ENCODE data around the gene TTLL12. TPM values are rescaled to one million over a fixed set of nuclear protein-coding genes. Genes with fewer than 3 reads are reported as not detected.

Gene TTLL12
- total RNA-seq, 1 experiment from 2014 or later: 46.4 TPM

DNA sequence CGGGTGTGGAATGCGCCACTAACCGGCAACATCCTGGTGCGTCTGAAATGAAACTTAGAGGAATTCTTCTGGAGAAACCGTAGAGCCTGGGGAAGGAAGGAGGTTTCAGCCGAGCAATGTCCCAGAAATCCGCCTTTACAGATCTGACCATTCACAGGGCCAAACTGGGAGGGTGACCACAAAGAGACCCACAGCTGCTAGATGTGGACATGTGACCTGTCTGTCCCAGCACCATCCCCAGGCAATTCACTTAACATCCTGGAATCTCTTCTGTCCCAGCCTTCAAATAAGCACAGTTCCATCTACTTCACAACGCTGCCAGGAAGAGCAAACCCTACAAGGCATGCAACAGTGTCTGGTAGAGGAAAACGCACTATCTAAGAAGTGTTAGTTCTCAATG lies 53.5 kb downstream of the TTLL12 start:
- no peaks in the 10 kb centered on the region for H3K9me3 Mint-ChIP-seq (ENCODE audit: unreplicated experiment)
- H3K36me3 Mint-ChIP-seq (ENCODE audit: insufficient read depth, unreplicated experiment): peaks cover 71% of the 10 kb centered on the region
- ChIA-PET POLR2A (no interaction called here), CTCF (no interaction called here)
- no peak for DNase-seq
- no peaks in the 10 kb centered on the region for H3K27me3 Mint-ChIP-seq (ENCODE audit: insufficient read depth, unreplicated experiment)
- Histone ChIP-seq H3K4me1 (peaks cover 14% of the 10 kb centered on the region), H3K36me3 (ENCODE audit: control insufficient read depth, insufficient read depth, low read length) (peaks cover 1% of the 10 kb centered on the region; the same call in 1 of the 2 replicates), H3K4me3 (ENCODE audit: low read depth, low read length) (no peak overlapping the region), H3K27me3 (replicated peaks; ENCODE audit: control insufficient read depth, insufficient read depth, low read length) (no peaks in the 10 kb centered on the region), H3K9me3 (no peaks in the 10 kb centered on the region)
- H3K4me1 Mint-ChIP-seq (ENCODE audit: low read depth, unreplicated experiment): peaks cover 7% of the 10 kb centered on the region
- no peak overlapping the region for H3K4me3 Mint-ChIP-seq (ENCODE audit: unreplicated experiment)
- no peak for TF ChIP-seq CTCF (IDR thresholded peaks at IDR 0.05; ENCODE audit: insufficient read depth in 1 of 2, low read depth in 1 of 2, low read length in 1 of 2, severe bottlenecking in 1 of 2, unreplicated experiment in 1 of 2)
- H3K27ac Mint-ChIP-seq (ENCODE audit: unreplicated experiment): no peak overlapping the region
- intact Hi-C loops (cut with micrococcal nuclease; ENCODE audit: unreplicated experiment): no loop called here
- no TSS peak for BruUV-seq (replicated peaks)

GRCh38 chr22:43131773-43132501 lies 55.0 kb downstream of the TTLL12 start:
- Histone ChIP-seq H3K36me3 (ENCODE audit: control insufficient read depth, insufficient read depth, low read length) (peaks cover 1% of the 10 kb centered on the region; the same call in 1 of the 2 replicates), H3K27me3 (replicated peaks; ENCODE audit: control insufficient read depth, insufficient read depth, low read length) (no peaks in the 10 kb centered on the region), H3K9me3 (no peaks in the 10 kb centered on the region), H3K4me3 (ENCODE audit: low read depth, low read length) (no peak overlapping the region), H3K4me1 (peaks cover 29% of the 10 kb centered on the region)
- BruUV-seq (replicated peaks): no TSS peak
- peaks cover 73% of the 10 kb centered on the region for H3K36me3 Mint-ChIP-seq (ENCODE audit: insufficient read depth, unreplicated experiment)
- no peaks in the 10 kb centered on the region for H3K9me3 Mint-ChIP-seq (ENCODE audit: unreplicated experiment)
- no peak overlapping the region for H3K4me3 Mint-ChIP-seq (ENCODE audit: unreplicated experiment)
- intact Hi-C loops (cut with micrococcal nuclease; ENCODE audit: unreplicated experiment): no loop called here
- peaks cover 18% of the 10 kb centered on the region for H3K4me1 Mint-ChIP-seq (ENCODE audit: low read depth, unreplicated experiment)
- ChIA-PET POLR2A (no interaction called here), CTCF (no interaction called here)
- no peak for TF ChIP-seq CTCF (IDR thresholded peaks at IDR 0.05; ENCODE audit: insufficient read depth in 1 of 2, low read depth in 1 of 2, low read length in 1 of 2, severe bottlenecking in 1 of 2, unreplicated experiment in 1 of 2)
- no peak for DNase-seq
- H3K27ac Mint-ChIP-seq (ENCODE audit: unreplicated experiment): no peak overlapping the region
- no peaks in the 10 kb centered on the region for H3K27me3 Mint-ChIP-seq (ENCODE audit: insufficient read depth, unreplicated experiment)

GRCh38 chr22:43129426-43130425 lies 57.2 kb downstream of the TTLL12 start:
- Mint-ChIP-seq H3K27me3 (ENCODE audit: insufficient read depth, unreplicated experiment) (no peaks in the 10 kb centered on the region), H3K27ac (ENCODE audit: unreplicated experiment) (peak overlapping the region; percentile 50), H3K4me3 (ENCODE audit: unreplicated experiment) (no peak overlapping the region), H3K9me3 (ENCODE audit: unreplicated experiment) (no peaks in the 10 kb centered on the region), H3K4me1 (ENCODE audit: low read depth, unreplicated experiment) (peaks cover 29% of the 10 kb centered on the region), H3K36me3 (ENCODE audit: insufficient read depth, unreplicated experiment) (peaks cover 66% of the 10 kb centered on the region)
- DNase-seq: no peak
- POLR2A ChIA-PET: no interaction called here
- H3K4me1 ChIP-seq: peaks cover 50% of the 10 kb centered on the region
- H3K4me3 ChIP-seq (ENCODE audit: low read depth, low read length): no peak overlapping the region
- H3K9me3 ChIP-seq: no peaks in the 10 kb centered on the region
- CTCF ChIA-PET: no interaction called here
- no TSS peak for BruUV-seq (replicated peaks)
- intact Hi-C loops (cut with micrococcal nuclease; ENCODE audit: unreplicated experiment): no loop called here
- 0 out of 2 replicates have a peak, but pooled peaks cover 1% of the 10 kb centered on the region for H3K36me3 ChIP-seq (ENCODE audit: control insufficient read depth, insufficient read depth, low read length)
- no peak for TF ChIP-seq CTCF (IDR thresholded peaks at IDR 0.05; ENCODE audit: insufficient read depth in 1 of 2, low read depth in 1 of 2, low read length in 1 of 2, severe bottlenecking in 1 of 2, unreplicated experiment in 1 of 2)
- no peaks in the 10 kb centered on the region for H3K27me3 ChIP-seq (replicated peaks; ENCODE audit: control insufficient read depth, insufficient read depth, low read length)
